HG03439 (cell line): ENCODE measurements around the gene CGN.

Experiments used
- ATAC-seq: cut with Tn5 transposase; IDR thresholded peaks from one replicate; pipeline ENCODE4 v1.9.1; 2021; ENCODE audit warnings: mild to moderate bottlenecking, moderate library complexity; ENCODE audit not compliant: unreplicated experiment

Gene CGN

GRCh38 chr1:151546011-151546925 lies 35.1 kb downstream of the CGN start:
- ATAC-seq, result no peak

- ATAC-seq, result no peak
Observed at GRCh38 chr1:151547119-151547899, 36.1 kb downstream of the CGN start.

- ATAC-seq, result no peak
Observed at GRCh38 chr1:151547900-151548230, 36.7 kb downstream of the CGN start.

GRCh38 chr1:151549199-151549598 lies 38.0 kb downstream of the CGN start:
- ATAC-seq, result no peak

GRCh38 chr1:151553659-151554058 lies 42.5 kb downstream of the CGN start:
- no peak for ATAC-seq

GRCh38 chr1:151556052-151556451 lies 44.9 kb downstream of the CGN start:
- ATAC-seq, result no peak

GRCh38 chr1:151562661-151563060 lies 51.5 kb downstream of the CGN start:
- no peak for ATAC-seq

- ATAC-seq, result no peak
Observed at GRCh38 chr1:151563376-151563775, 52.2 kb downstream of the CGN start.

GRCh38 chr1:151565502-151566189 lies 54.5 kb downstream of the CGN start:
- no peak for ATAC-seq

GRCh38 chr1:151568626-151569088 lies 57.5 kb downstream of the CGN start:
- no peak for ATAC-seq

- no peak for ATAC-seq
Observed at GRCh38 chr1:151570819-151571218, 59.6 kb downstream of the CGN start.

GRCh38 chr1:151574575-151575529 lies 63.7 kb downstream of the CGN start:
- ATAC-seq, result no peak

GRCh38 chr1:151577173-151577572 lies 66.0 kb downstream of the CGN start:
- ATAC-seq, result no peak

GRCh38 chr1:151578941-151579340 lies 67.8 kb downstream of the CGN start:
- ATAC-seq, result no peak

GRCh38 chr1:151579436-151580225 lies 68.4 kb downstream of the CGN start:
- no peak for ATAC-seq

GRCh38 chr1:151581451-151581850 lies 70.3 kb downstream of the CGN start:
- no peak for ATAC-seq

- no peak for ATAC-seq
Observed at GRCh38 chr1:151581921-151582320, 70.7 kb downstream of the CGN start.

- ATAC-seq, result no peak
Observed at GRCh38 chr1:151583796-151584195, 72.6 kb downstream of the CGN start.

GRCh38 chr1:151584278-151584677 lies 73.1 kb downstream of the CGN start:
- ATAC-seq, result no peak
